Dedifferentiated amniotic fluid mesenchymal stem cell (primary cell): ENCODE results near the gene HEBP1.
A peak's percentile ranks its signal among the peaks of the same experiment; 100 is the strongest.

Experiments
- DNase-seq: peaks from one replicate; pipeline ENCODE4 v3.0.0-alpha.2; 2016; ENCODE audit errors: extremely low spot score

Gene HEBP1

GRCh38 chr12:13023811-13024530 is 23.9 kb upstream of the HEBP1 start:
- peak; percentile 83 for DNase-seq

GRCh38 chr12:13022851-13023271 is 22.8 kb upstream of the HEBP1 start:
- no peak for DNase-seq

- DNase-seq: no peak
These were observed 11.0 kb upstream of the HEBP1 start for GRCh38 chr12:13011098-13011497.

GRCh38 chr12:13008741-13009380 is 8.8 kb upstream of the HEBP1 start:
- DNase-seq: peak; percentile 53

- no peak for DNase-seq
These were observed 7.6 kb upstream of the HEBP1 start for GRCh38 chr12:13007496-13008233.

GRCh38 chr12:13005649-13006048 is 5.6 kb upstream of the HEBP1 start:
- no peak for DNase-seq

GRCh38 chr12:13004986-13005385 is 4.9 kb upstream of the HEBP1 start:
- DNase-seq: no peak

- DNase-seq: no peak
These were observed 4.3 kb upstream of the HEBP1 start for GRCh38 chr12:13004361-13004760.

- no peak for DNase-seq
These were observed 2.4 kb upstream of the HEBP1 start for GRCh38 chr12:13002301-13003097.

- DNase-seq: no peak
These were observed 1.6 kb upstream of the HEBP1 start for GRCh38 chr12:13001775-13002040.

- no peak for DNase-seq
These were observed 1.1 kb upstream of the HEBP1 start for GRCh38 chr12:13000925-13001774.

GRCh38 chr12:13000616-13000924 is 505 bp upstream of the HEBP1 start:
- DNase-seq: no peak

- DNase-seq: no peak
These were observed 650 bp downstream of the HEBP1 start for GRCh38 chr12:12999271-12999958.

- DNase-seq: no peak
These were observed 1.8 kb downstream of the HEBP1 start for GRCh38 chr12:12998248-12998647.

- no peak for DNase-seq
These were observed 2.3 kb downstream of the HEBP1 start for GRCh38 chr12:12997734-12998133.

GRCh38 chr12:12997156-12997555 is 2.9 kb downstream of the HEBP1 start:
- no peak for DNase-seq

- no peak for DNase-seq
These were observed 3.9 kb downstream of the HEBP1 start for GRCh38 chr12:12996209-12996608.

GRCh38 chr12:12995088-12995487 is 5.0 kb downstream of the HEBP1 start:
- DNase-seq: no peak

GRCh38 chr12:12993367-12993766 is 6.7 kb downstream of the HEBP1 start:
- no peak for DNase-seq

- DNase-seq: peak; percentile 76
These were observed 7.5 kb downstream of the HEBP1 start for GRCh38 chr12:12992418-12993130.
